GM18498 (cell line): ENCODE measurements around the gene ATP2B1.
"Not testable (repeated sequence)": the region's sequence is repeated elsewhere in the genome, so short reads cannot be mapped to it uniquely, and the experiment has no call there.

ENCODE experiments used
- ATAC-seq: cut with Tn5 transposase; IDR thresholded peaks from one replicate; pipeline ENCODE4 v1.9.1; 2021; ENCODE audit warnings: mild to moderate bottlenecking, moderate library complexity; ENCODE audit not compliant: unreplicated experiment

The ATP2B1 gene

DNA sequence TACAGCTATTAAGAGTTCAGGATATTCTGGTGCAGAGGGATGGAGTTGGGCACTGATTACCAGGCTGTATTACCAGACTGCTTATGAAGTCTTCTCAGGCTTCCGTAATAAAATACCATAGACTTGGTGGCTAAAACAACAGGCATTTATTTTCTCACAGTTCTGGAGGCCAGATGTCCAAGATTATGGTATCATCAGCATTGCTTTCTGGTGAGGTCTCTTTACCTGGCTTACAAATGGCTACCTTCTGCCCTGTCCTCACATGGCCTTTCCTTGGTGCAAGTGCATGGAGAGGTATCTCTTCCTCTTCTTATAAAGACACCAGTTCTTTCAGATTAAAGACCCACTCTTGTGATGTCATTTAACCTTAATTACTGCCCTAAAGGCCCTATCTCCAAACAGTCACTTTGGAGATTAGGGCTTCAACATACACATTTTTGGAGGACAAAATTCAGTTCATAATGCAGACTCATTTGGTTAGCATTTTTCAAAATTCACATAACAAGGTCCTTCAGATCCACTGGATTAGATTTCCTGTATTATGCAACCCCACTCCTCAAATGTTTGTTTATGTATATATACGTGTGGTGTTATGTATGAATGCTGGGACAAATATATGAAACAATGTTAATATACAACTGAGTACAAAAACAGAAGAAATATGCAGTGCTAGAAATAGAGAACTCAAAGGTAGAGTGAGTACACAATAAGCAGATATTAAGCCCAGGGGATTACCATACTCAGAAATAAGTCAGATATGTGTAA, 9.3 kb upstream of the ATP2B1 start:
- ATAC-seq: no peak

DNA sequence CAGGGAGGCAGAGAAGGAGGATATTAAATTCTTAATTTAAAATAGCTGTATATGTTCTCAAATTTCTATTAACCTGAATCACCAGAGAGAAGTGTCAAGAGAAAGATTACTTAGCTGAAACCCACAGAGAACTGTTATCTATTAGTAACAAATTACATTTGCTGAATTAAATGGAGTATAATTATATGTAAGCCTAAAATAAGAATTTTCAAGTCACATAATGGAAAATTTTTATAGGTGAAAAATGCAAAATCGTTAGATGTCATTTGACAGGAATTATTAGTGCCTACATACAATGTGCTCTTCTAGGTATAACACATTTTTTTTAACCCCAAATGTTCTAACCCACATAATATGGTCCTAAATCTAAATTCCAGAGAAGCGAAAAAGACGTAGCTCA, 4.1 kb upstream of the ATP2B1 start:
- ATAC-seq: no peak

DNA sequence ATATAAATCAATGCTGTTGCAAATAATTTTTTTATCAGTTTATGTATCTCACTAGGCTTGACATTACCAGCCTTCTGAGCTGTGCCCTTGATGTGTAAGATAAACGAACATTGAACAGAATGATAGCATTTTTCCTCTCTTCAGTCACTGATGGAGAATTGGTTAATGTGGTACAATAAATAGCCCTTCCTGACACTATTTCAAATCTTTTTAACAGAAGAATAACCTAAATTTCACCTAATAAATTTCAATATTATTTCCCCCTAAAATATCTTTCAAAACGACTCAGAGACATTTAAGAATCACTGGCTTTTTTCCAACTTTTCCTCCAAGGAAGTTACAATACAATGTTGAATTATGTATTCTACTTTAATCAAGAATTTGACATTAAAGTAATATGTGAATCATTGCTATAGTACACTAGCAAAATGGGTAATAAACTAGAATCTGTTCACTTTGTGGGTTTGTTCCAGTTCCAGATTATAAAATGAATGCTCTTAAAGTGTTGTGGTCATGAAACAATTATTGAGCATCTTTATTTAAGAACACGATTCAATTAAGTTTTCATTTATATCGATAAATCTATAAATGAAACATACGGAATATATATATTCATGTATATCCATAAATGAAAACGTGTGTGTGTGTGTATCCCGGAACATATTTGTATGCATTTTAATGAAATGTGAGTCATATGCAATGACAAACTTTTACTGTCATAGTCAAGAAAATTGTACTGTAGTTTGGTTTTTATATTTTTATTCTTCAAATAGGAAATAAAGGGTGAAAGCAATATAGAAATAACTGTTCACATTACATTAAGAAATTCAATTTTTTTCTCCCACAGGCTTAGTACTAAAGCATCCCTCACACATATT, 2.5 kb upstream of the ATP2B1 start:
- ATAC-seq: no peak

DNA sequence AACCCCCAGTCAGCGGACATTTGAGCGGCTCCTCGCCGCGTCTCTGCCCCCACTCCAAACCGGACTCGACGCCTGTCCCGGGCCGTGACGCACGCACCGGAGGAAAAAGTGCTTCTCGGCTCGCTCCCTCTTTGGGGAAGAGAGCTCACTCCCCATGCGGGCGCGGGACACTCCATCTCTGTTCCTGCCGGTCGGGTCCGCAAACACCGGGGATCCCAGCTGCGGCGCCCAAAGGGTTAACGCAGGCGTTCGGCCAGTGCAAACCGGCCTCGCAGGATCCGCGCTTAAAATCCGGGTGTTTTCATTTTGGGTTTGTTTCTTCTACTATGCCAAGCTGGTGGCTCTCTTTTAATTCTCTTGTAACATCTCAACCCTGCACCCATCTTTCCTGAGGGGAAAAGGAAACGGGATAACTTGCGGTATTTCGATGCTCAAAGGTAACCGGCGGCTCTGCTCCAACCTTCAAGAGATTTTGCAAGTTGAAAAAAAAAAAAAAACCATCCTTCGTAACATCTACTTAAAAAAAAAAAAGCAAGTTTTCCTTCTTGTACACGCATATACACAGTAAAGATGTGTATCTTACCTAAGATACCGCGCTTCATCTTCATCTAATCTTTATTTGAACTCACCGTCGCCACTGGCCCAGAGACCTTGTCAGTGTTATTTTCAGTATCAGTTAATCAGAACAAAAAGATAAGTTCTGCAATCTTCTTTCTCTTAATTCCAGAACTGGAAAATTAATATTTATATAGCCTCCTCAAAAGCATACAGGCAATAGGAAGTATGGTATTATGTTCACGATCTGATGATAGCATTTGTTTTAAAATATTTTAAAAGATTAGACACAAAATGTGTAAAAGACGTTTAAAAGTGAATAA, 1.6 kb upstream of the ATP2B1 start:
- peak; percentile 0 for ATAC-seq

DNA sequence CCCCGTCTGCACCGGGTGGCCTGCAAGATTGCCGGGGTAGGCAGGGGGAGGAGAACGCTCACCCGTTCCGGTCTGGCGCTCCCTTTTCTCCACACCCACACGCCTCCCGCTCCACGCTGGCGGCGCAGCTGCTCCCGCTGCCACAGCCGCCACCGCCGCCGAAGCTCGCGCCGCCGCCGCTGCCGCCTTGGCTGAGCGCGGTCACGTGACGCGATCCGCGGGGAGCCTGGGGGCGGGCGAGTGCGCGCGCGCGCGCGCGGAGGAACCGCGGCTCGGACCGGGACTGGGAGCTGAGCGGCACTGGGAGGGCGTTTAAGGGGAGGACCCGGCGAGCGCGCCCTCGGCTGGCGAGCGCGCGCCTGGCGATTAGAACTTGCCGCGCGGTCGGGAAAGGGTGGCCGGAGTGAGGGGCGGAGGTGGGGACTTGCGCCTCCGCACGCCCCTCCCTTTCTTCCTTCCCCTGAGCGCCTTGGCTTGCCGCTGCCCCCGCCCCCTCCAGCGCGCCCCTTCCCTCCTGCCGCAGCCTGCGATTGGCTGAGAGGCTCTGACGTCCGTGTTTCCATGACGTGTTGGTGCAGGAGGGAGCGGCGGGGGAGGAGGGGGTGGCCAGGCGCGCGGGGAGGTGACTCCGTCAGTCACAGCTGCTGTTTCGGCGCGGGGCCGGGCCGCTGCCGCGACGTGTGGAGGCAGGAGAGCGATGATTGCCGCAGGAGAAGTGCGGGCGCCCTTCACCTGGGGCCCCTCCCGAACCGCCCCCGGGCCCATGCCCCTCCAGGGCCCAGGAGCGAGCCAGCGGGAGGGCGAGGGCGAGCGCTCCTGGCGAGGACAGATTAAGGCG, 738 bp upstream of the ATP2B1 start:
- ATAC-seq: peak; percentile 74

DNA sequence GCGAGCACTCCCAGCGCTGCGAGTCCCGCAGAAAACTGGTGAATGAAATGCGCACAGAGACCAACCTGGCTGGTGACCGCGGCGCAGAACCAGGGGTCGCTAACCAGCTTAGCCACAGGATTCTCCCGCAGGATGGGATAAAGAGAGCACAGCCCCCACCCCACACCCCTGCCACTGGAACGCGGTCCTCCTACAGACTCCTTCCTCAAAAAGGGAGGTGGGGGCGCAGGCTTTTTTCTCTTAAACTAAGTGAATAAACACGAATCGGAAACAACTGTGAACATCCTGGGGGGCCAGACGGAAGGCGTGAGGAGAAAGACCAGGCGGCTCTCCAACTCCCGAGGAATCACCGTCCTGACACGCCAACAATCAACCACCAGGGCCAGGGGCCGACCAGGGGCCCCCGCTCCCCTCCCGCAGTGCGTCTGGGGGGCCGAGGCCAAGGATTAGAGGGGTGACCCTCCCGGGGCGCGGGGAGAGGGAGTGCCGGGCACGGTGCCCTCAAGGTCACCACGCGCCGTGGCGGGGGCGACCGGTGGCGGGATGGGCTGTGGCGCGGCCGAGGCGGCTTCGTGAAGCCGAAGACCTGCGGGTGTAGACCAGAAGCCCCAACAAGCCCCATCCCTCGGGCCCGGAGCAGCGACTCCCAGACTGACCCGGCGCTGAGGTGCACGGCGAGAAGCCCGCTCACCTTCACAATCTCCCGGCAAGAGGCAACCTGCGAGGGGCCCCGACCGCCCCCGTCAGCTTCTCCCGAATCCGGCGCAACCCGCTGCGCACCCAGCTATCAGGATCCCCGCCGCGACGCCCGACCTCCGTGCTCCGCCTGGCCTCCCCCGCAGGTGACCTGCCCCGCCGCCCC, 704 bp downstream of the ATP2B1 start:
- ATAC-seq: peak; percentile 2

DNA sequence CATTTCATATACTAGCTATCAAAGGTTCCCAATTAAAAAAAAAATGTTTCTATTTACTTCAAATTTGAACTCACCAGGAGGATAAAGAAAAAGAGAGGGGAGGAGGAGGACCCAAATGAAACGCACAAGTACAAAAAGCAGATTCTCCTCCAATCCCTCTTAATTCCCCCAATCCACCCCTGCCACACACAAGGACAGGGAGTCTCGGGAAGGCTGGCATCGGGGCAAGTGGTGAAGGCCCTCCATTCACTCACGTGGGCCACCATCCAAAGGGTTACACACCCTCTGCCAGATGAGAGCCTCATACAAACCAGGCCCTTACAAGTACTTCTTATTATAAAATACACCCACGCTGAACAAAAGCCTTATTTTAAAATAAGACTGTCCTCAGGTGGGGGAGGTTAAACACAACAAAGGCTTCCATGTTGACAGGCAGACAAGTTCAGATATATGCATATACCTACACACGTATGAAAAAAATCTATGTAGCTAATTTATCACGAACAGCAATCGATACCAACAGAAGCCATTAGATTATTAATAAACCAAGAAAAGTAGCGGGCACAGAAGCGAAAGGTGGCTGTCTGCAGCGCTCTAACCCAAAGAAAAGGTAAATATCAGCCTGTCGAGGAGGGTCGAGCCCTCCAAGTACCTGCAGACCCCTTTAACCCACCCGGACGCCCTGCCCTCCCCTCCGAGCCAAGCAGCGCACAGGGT, 1.5 kb downstream of the ATP2B1 start:
- no peak for ATAC-seq

DNA sequence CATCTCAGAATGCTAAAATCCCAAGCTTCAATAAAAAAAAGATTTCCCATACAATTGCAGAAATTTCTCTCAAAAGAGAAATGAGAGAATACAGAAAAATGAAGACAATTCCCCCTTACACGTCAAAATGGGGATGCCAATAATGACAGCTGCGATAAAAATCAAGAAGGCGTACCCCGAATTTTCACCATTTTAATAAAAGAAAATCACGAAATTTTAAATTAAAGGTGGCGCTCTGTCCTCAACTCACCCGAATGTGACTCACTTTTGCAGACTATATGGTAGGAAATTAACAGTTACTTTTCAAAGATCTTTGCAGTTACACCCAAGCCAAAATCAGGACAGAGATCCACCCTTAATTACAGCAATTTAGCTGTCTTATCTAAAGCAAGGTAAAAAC, 2.1 kb downstream of the ATP2B1 start:
- no peak for ATAC-seq

DNA sequence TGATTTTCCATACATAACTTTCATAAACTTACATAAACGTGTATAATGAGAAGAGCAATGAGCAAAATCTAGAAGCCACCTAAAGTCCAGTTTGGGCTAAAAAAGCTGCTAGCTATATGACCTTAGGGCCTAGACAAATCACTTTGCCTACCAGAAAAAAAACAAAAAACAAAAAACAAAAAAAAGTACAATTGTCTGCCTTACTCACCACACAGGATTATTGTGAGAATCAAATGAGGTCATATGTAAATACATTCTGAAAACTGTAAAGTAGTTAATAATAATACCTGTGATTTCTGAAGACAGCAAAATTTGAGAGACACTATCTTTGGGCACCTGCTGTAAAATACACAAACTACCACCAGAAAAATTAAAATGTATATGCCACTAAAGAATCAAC, 4.2 kb downstream of the ATP2B1 start:
- ATAC-seq: no peak

DNA sequence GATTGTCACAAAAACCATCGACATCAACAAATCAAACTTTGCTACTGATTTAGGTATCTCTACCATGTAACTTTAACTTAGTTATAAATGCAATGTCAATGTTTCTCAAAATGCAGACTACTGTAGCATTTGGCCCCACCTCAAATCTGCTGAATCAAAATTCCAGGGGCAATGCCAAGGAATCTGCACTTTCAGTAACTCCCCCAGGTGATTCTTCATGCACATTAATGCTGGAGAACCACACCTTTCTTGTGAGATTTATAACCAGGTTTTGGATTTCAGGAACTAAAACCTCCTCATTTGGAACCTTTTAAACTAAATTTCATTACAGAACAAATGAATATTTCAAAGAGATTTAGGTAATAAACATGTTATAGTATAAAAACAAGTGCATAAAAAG, 4.9 kb downstream of the ATP2B1 start:
- no peak for ATAC-seq

DNA sequence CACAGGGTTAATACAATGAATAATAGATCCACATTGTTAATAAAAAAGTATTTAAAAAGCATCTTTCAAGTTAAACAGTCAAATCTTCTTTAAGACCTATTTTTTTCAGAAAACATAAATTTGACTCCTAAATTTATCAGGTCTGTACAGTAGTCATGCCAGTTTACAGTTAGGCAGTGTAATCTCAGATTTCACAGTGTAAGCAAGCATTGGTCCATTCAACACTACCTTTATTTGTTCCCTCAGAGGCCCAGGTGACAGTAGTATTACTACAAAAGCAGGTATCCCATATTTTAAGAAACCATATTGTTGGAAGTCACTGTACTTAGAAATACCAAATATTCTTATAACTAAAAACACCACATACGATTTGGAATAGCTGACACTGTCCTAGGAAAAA, 6.1 kb downstream of the ATP2B1 start:
- no peak for ATAC-seq

DNA sequence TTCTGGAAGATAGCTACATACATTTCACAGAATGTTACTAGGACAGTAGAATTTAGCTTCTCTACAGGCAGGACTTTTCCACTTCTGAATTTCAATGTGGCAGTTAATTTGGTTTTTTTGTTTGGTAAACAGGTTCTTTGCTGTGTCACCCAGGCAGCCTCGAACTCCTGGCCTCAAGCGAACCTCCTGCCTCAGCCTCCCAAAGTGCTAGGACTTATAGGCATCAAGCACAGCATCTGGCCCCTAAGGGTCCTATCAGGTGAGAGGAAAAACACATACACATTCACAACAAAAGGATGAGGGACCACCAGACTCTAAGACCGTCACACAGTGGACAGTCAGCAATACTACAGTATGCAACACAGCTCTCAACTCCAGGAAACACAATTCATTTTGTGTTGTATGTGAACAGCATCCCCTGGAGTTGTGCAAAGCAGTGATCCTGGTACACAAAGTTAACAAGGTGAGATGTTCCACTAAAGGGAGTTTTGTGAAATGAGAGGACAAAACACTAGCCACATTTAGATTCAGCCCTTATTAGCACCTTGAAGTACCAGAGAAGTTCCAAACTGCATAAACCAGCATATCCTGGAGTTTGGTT, 6.9 kb downstream of the ATP2B1 start:
- ATAC-seq: no peak

DNA sequence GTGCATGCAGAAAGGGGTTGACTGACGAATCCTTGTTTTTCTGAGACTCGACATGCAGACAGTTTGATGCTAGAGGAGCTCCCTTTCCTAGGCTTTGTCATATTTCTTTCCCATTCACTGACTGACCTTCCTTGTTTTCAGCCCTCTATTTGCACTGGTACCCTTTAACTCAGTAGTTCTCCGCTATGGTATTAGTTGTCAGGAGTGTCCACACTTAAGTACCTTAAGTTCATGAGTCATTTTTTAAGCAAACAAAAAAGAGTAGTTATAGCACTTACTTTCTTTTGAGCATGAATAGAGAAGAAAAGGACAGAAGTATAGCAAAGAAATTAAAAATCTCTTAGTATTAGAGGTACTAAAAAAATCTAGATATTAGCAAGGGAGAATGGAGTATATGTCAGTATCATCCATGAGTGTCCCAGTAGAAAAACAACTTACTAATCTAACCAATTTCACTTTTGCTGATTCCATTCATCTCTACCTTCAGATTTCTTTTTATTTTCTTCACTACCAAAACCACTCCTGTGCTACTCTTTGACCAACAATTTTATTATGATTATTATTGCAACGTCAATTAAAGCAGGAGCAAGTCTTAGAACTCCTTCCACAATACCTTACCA, 8.3 kb downstream of the ATP2B1 start:
- no peak for ATAC-seq

DNA sequence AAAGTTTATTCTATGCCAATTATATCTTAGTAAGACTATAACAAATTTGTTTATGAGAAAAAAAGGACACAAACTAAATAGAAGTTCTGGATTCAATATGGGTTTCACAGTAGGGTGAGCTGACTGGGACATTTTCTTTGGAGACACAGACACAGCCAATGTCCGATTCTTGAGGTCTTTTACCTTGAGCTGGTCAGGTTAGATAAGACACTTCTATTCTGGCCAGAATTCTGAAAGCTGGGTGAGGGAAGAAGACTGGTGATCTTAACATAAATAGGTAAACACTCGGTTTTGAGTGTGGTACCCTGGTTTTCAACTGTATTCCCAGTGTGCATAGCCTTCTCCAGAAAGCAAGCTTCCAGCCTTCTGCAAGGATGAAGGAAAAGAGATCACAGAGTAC, 10.0 kb downstream of the ATP2B1 start:
- no peak for ATAC-seq

DNA sequence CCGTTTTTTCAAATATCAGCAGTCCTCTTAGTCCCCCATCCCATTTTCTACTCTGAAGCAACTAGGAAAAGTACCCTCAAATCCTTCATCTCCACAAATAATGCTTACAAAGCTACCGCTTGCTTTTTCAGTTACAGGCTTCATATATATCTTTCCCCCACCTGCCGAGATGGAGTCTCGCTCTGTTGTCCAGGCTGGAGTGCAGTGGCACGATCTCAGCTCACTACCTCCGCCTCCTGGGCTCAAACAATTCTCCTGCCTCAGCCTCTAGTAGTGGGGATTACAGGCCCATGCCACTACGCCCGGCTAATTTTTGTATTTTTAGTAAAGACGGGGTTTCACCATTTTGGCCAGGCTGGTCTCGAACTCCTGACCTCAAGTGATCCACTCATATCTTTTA, 10.9 kb downstream of the ATP2B1 start:
- ATAC-seq: not testable (repeated sequence)

DNA sequence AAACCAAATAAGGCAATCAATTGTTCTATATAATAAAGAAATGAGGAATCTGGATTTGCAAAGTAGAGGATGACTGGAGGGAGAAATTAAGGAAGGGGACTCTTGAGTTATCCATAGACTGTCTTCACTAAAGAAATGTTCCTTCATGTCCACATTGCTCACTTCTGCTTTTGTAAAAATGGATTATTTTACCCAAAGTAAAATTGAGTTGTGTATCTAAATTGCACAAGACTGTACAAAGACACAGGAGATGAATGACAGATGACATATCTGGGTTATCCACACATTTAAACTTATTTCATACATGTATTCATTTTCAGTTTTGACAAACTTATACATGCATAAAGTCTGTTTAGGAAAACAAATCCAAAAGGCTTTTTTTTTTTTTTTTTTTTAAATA, 11.3 kb downstream of the ATP2B1 start:
- ATAC-seq: no peak

DNA sequence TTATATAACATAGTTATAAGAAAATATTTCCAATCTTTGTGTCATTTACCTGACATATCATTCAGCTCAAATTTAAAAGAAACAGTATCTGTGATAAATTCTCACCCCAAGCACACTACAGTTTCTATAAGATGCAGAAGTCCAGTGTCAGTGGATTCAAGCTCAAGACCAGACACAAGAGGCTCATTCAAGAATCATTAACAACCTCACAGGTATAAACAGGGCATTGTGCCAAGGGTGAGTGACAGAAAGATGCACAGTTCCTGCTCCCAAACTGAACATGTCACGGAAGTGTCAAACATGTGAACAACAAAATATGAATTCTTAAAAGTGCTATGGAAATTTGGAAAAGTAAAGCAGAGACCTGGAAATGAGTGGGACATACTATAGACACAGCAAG, 12.8 kb downstream of the ATP2B1 start:
- peak; percentile 64 for ATAC-seq

DNA sequence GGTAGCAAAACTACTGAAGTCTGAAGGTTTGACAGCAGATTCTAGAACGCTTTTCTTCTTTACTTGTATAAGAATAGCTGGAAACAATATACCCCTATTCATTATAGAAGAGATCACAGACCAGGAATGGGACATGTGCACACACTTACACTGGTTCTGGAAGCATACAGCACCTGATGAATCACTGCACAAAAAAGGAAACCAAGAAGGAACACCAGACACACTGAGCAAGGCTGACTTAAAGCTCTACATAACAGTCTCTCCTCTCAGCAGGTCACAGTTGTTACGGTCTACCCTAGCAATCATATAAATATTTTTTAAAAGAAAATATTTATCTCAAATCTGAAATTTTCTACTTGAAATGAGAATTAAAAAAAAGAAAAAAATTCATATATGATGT, 13.5 kb downstream of the ATP2B1 start:
- no peak for ATAC-seq
